Measurements from ENCODE around the gene VGLL4.
A peak's percentile ranks its signal among the peaks of the same experiment; 100 is the strongest.

VGLL4 gene

GRCh38 chr3:11509173-11510000 is 134.3 kb downstream of the VGLL4 start:
- no peak overlapping the region for H3K4me3 ChIP-seq (ENCODE audit: control insufficient read depth, low read depth, low read length)
- TF ChIP-seq CTCF (conservative IDR thresholded peaks at IDR 0.05; ENCODE audit: control insufficient read depth, insufficient read depth, low read depth, low read length), result peak; percentile 21
- DNase-seq (ENCODE audit: low read depth), result peak; percentile 92

- TF ChIP-seq CTCF (conservative IDR thresholded peaks at IDR 0.05; ENCODE audit: control insufficient read depth, insufficient read depth, low read depth, low read length), result no peak
- no peak overlapping the region for H3K4me3 ChIP-seq (ENCODE audit: control insufficient read depth, low read depth, low read length)
- no peak for DNase-seq (ENCODE audit: low read depth)
Measured at GRCh38 chr3:11508346-11509172, 135.2 kb downstream of the VGLL4 start.

- no peak overlapping the region for H3K4me3 ChIP-seq (ENCODE audit: control insufficient read depth, low read depth, low read length)
- peak; percentile 40 for DNase-seq (ENCODE audit: low read depth)
- no peak for TF ChIP-seq CTCF (conservative IDR thresholded peaks at IDR 0.05; ENCODE audit: control insufficient read depth, insufficient read depth, low read depth, low read length)
Measured at GRCh38 chr3:11507719-11508118, 136.0 kb downstream of the VGLL4 start.

All from fibroblast of mammary gland (primary cell).